RWPE2 (cell line): ENCODE measurements around the gene ADAM19.

Source experiments
- ATAC-seq: fragments of 200-7000 bp; cut with Tn5 transposase; 3 replicates; pipeline ENCODE4 v1.9.1; 2021; ENCODE audit warnings: low read depth
- DNase-seq: peaks from one replicate; pipeline ENCODE4 v3.0.0-alpha.2; 2020; ENCODE audit warnings: low spot score
- H3K27ac ChIP-seq: fragments of 450-650 bp; 2 replicates; pipeline ENCODE4 v1.5.1; 2017; ENCODE audit warnings: mild to moderate bottlenecking; ENCODE audit not compliant: poor library complexity, severe bottlenecking
- H3K27me3 ChIP-seq: fragments of 250-450 bp; sonication (Bioruptor Pico); 2 replicates; pipeline ENCODE4 v1.5.1; 2021; ENCODE audit warnings: mild to moderate bottlenecking, moderate library complexity; ENCODE audit not compliant: insufficient read depth, poor library complexity, severe bottlenecking
- H3K36me3 ChIP-seq: fragments of 250-450 bp; sonication (Bioruptor Pico); 2 replicates; pipeline ENCODE4 v1.5.1; 2020; ENCODE audit warnings: low read depth, mild to moderate bottlenecking, moderate library complexity
- H3K4me1 ChIP-seq: fragments of 250-450 bp; sonication (Bioruptor Pico); 2 replicates; pipeline ENCODE4 v1.5.1; 2021; ENCODE audit warnings: mild to moderate bottlenecking, moderate library complexity; ENCODE audit not compliant: insufficient read depth, poor library complexity, severe bottlenecking
- H3K4me3 ChIP-seq: fragments of 250-450 bp; sonication (Bioruptor Pico); 2 replicates; pipeline ENCODE4 v1.5.1; 2021; ENCODE audit warnings: mild to moderate bottlenecking, moderate library complexity; ENCODE audit not compliant: severe bottlenecking
- H3K9me3 ChIP-seq: fragments of 250-450 bp; sonication (Bioruptor Pico); 2 replicates; pipeline ENCODE4 v1.5.1; 2021; ENCODE audit warnings: mild to moderate bottlenecking, moderate library complexity; ENCODE audit not compliant: severe bottlenecking
- TF ChIP-seq, protein P1 (sequence below): fragments of 450-650 bp; IDR thresholded peaks from one replicate; pipeline ENCODE4 v1.5.1; 2017; ENCODE audit warnings: mild to moderate bottlenecking, moderate library complexity; ENCODE audit not compliant: poor library complexity, severe bottlenecking

The ADAM19 gene

DNA sequence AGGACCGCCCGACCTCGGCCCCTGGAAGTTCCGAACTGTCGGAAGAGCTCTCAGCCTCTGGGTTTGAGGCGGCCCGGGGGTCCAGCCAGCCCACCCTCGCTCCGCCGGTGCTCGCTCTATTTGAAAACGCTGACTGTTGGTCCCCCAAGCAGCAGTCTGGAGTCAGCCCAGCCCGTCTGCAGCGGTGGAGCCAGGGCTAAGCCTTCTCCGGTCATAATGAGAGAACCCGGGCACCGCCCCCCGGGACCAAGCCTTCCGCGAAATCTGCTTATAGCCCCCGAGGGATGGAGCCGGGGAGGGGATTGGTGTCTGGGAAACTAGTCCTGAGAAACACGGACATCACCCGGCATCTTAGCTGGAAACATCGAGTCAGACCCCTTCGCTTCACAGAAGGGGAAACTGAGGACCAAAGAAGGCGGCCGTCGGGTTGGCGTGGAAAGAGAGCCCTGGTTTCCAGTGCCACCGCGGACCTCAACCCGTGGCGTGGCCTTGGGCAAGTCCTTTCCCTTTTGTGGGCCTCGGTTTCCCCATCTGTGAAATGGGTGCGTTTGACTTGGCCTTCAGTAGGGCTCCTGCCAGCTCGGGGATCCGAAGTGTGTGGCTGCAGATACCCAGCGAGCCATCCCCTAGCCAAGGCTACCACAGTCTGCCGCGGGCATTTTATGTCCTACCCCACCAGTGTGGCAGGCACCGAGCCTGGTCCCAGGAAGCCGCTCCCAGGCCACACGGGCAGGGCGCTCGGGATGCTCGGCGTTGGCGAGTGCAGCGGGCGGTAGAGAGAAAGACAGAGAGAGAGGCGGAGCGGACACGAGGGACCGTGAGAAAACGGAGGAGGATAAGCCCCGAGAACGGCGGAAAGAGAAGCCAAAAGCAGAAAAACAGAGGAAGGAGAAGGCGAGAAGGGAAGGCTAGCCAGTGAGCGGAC, 857 bp downstream of the ADAM19 start:
- Histone ChIP-seq H3K9me3 (no peaks in the 10 kb centered on the region), H3K4me1 (peaks cover 4% of the 10 kb centered on the region), H3K36me3 (0 out of 2 replicates have a peak, but pooled peaks cover 3% of the 10 kb centered on the region), H3K27ac (peak overlapping the region; percentile 23), H3K27me3 (no peaks in the 10 kb centered on the region), H3K4me3 (peak overlapping the region; percentile 83)
- TF ChIP-seq, protein P1, sequence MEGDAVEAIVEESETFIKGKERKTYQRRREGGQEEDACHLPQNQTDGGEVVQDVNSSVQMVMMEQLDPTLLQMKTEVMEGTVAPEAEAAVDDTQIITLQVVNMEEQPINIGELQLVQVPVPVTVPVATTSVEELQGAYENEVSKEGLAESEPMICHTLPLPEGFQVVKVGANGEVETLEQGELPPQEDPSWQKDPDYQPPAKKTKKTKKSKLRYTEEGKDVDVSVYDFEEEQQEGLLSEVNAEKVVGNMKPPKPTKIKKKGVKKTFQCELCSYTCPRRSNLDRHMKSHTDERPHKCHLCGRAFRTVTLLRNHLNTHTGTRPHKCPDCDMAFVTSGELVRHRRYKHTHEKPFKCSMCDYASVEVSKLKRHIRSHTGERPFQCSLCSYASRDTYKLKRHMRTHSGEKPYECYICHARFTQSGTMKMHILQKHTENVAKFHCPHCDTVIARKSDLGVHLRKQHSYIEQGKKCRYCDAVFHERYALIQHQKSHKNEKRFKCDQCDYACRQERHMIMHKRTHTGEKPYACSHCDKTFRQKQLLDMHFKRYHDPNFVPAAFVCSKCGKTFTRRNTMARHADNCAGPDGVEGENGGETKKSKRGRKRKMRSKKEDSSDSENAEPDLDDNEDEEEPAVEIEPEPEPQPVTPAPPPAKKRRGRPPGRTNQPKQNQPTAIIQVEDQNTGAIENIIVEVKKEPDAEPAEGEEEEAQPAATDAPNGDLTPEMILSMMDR = no peak
- ATAC-seq (peak; percentile 54), DNase-seq (no peak)

DNA sequence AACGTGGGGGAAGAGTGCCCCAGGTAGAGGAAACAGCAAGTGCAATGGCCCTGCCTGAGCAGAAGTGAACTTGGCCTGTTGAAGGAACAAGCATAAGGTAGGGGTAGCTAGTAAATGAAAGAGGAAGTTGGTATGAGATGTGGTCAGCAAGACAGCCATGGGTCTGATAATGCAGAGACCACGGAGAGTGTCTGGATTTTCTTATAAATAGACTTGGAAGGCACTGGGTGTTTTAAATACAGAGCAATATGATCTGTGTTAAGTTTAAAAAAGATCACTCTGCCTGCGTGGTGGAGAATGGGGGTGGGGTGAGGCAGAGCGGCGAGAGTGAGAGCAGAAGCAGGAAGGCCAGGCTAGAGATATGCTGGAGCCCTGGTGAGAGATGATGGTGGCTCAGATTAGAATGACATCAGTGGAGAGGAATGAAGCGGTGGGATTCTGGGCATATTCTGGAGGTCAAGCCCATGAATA, 4.2 kb downstream of the ADAM19 start:
- 0 out of 2 replicates have a peak, but pooled peaks cover 4% of the 10 kb centered on the region for H3K36me3 ChIP-seq
- no peak overlapping the region for H3K27ac ChIP-seq
- TF ChIP-seq, protein P1 = no peak
- no peaks in the 10 kb centered on the region for H3K9me3 ChIP-seq
- peaks cover 4% of the 10 kb centered on the region for H3K4me1 ChIP-seq
- ATAC-seq (no peak), DNase-seq (no peak)
- no peak overlapping the region for H3K4me3 ChIP-seq
- H3K27me3 ChIP-seq = no peaks in the 10 kb centered on the region

- ATAC-seq = no peak
- DNase-seq = no peak
- H3K4me1 ChIP-seq = peaks cover 4% of the 10 kb centered on the region
- no peaks in the 10 kb centered on the region for H3K27me3 ChIP-seq
- no peak overlapping the region for H3K27ac ChIP-seq
- TF ChIP-seq, protein P1 = no peak
- H3K4me3 ChIP-seq = no peak overlapping the region
- H3K36me3 ChIP-seq = 0 out of 2 replicates have a peak, but pooled peaks cover 7% of the 10 kb centered on the region
- no peaks in the 10 kb centered on the region for H3K9me3 ChIP-seq
Measured at GRCh38 chr5:157570531-157571200, 4.9 kb downstream of the ADAM19 start.

DNA sequence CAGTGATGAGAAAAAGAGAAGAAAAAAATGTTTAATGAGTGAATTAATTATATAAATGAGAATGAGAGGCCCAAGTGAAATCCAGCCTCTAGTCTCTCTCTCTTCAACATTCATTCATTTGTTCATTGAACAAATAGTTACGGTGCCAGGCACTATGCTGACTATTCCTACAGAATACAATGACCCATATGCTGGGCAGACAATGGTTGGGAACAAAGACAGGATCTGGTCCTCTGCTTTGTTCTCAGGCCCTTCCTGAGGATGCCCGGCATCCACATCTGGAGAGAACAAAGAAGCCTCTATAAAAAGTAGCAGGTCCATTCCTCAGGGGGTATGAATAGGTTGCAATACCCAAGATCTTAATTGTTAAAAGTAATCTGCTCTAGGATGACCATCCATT, 6.9 kb downstream of the ADAM19 start:
- Histone ChIP-seq H3K27ac (no peak overlapping the region), H3K9me3 (no peaks in the 10 kb centered on the region), H3K27me3 (no peaks in the 10 kb centered on the region), H3K4me3 (no peak overlapping the region), H3K36me3 (0 out of 2 replicates have a peak, but pooled peaks cover 7% of the 10 kb centered on the region), H3K4me1 (peaks cover 4% of the 10 kb centered on the region)
- TF ChIP-seq, protein P1 = no peak
- DNase-seq = no peak
- no peak for ATAC-seq
